H9 (cell line): ENCODE results near the gene MICOS13. TPM values are rescaled to one million over a fixed set of nuclear protein-coding genes. Genes with fewer than 3 reads are reported as not detected.

Source experiments
- DNase-seq: peaks from one replicate; pipeline ENCODE4 v3.0.0-alpha.2; 2017
- H2AFZ ChIP-seq: one replicate; pipeline ENCODE4 v1.6.1; 2013; ENCODE audit warnings: mild to moderate bottlenecking, low read length, control low read depth, moderate library complexity
- H2AK5ac ChIP-seq: 2 replicates; pipeline ENCODE4 v1.6.1; 2013; ENCODE audit warnings: low read length, control low read depth, mixed read lengths; ENCODE audit not compliant: insufficient read length
- H2BK120ac ChIP-seq: one replicate; pipeline ENCODE4 v1.6.1; 2013; ENCODE audit warnings: low read depth, mild to moderate bottlenecking, low read length, control low read depth, inconsistent platforms; ENCODE audit not compliant: poor library complexity, severe bottlenecking
- H2BK12ac ChIP-seq: 2 replicates; pipeline ENCODE4 v1.6.1; 2013; ENCODE audit warnings: low read length, control low read depth, mixed read lengths, low read depth; ENCODE audit not compliant: insufficient read length
- H2BK15ac ChIP-seq: 2 replicates; pipeline ENCODE4 v1.6.1; 2013; ENCODE audit warnings: low read depth, low read length, control low read depth
- H2BK20ac ChIP-seq: one replicate; pipeline ENCODE4 v1.6.1; 2013; ENCODE audit warnings: low read depth, mild to moderate bottlenecking, low read length, control low read depth, inconsistent platforms; ENCODE audit not compliant: poor library complexity, severe bottlenecking
- H2BK5ac ChIP-seq: 2 replicates; pipeline ENCODE4 v1.6.1; 2013; ENCODE audit warnings: low read length, control low read depth, mixed read lengths; ENCODE audit not compliant: insufficient read length
- H3K14ac ChIP-seq: 2 replicates; pipeline ENCODE4 v1.6.1; 2013; ENCODE audit warnings: low read length, control low read depth; ENCODE audit not compliant: insufficient read depth
- H3K18ac ChIP-seq: 2 replicates; pipeline ENCODE4 v1.6.1; 2013; ENCODE audit warnings: low read depth, mild to moderate bottlenecking, mixed read lengths, low read length, control low read depth; ENCODE audit not compliant: insufficient read length
- H3K23ac ChIP-seq: 2 replicates; pipeline ENCODE4 v1.6.1; 2013; ENCODE audit warnings: low read length, control low read depth, mixed read lengths, low read depth; ENCODE audit not compliant: insufficient read length
- H3K23me2 ChIP-seq: 2 replicates; pipeline ENCODE4 v1.6.1; 2013; ENCODE audit warnings: low read depth, mild to moderate bottlenecking, mixed read lengths, low read length, control low read depth; ENCODE audit not compliant: insufficient read length, poor library complexity, severe bottlenecking
- H3K27ac ChIP-seq: 2 replicates; pipeline ENCODE4 v1.5.1; 2013; ENCODE audit warnings: low read length, control low read depth, mixed read lengths, low read depth; ENCODE audit not compliant: insufficient read length
- H3K27me3 ChIP-seq: 2 replicates; pipeline ENCODE4 v1.6.1; 2013; ENCODE audit warnings: low read length, control low read depth, inconsistent platforms; ENCODE audit not compliant: insufficient read depth
- H3K4ac ChIP-seq: 2 replicates; pipeline ENCODE4 v1.6.1; 2013; ENCODE audit warnings: low read depth, mild to moderate bottlenecking, control low read depth, inconsistent platforms, low read length, moderate library complexity
- H3K4me1 ChIP-seq: 2 replicates; pipeline ENCODE4 v1.6.1; 2013; ENCODE audit warnings: low read length, control low read depth, inconsistent platforms; ENCODE audit not compliant: insufficient read depth
- H3K4me2 ChIP-seq: 2 replicates; pipeline ENCODE4 v1.6.1; 2013; ENCODE audit warnings: low read length, control low read depth, mixed read lengths; ENCODE audit not compliant: insufficient read length, insufficient read depth
- H3K56ac ChIP-seq: 2 replicates; pipeline ENCODE4 v1.6.1; 2013; ENCODE audit warnings: low read depth, mild to moderate bottlenecking, mixed read lengths, low read length, control low read depth; ENCODE audit not compliant: insufficient read length
- H3K79me1 ChIP-seq: 2 replicates; pipeline ENCODE4 v1.6.1; 2013; ENCODE audit warnings: low read depth, mild to moderate bottlenecking, moderate library complexity, low read length, control low read depth, inconsistent platforms; ENCODE audit not compliant: insufficient read depth, poor library complexity, severe bottlenecking
- H3K79me2 ChIP-seq: 2 replicates; pipeline ENCODE4 v1.6.1; 2013; ENCODE audit warnings: low read length, control low read depth, inconsistent platforms; ENCODE audit not compliant: insufficient read depth
- H3K9ac ChIP-seq: 2 replicates; pipeline ENCODE4 v1.6.1; 2013; ENCODE audit warnings: low read length, control low read depth, mixed read lengths; ENCODE audit not compliant: insufficient read length; ENCODE audit errors: extremely low read depth
- H3K9me3 ChIP-seq: one replicate; pipeline ENCODE4 v1.6.1; 2013; ENCODE audit warnings: low read depth, low read length, inconsistent platforms; ENCODE audit not compliant: control insufficient read depth
- H3T11ph ChIP-seq: one replicate; pipeline ENCODE4 v1.6.1; 2013; ENCODE audit warnings: mild to moderate bottlenecking, low read length, control low read depth, inconsistent platforms
- H4K20me1 ChIP-seq: one replicate; pipeline ENCODE4 v1.6.1; 2013; ENCODE audit not compliant: control insufficient read depth, insufficient read length, insufficient read depth
- H4K5ac ChIP-seq: 2 replicates; pipeline ENCODE4 v1.6.1; 2013; ENCODE audit warnings: low read depth, mild to moderate bottlenecking, mixed read lengths, low read length, control low read depth; ENCODE audit not compliant: insufficient read length
- H4K8ac ChIP-seq: replicated peaks from 2 replicates; pipeline ENCODE4 v1.6.1; 2013; ENCODE audit warnings: low read length, control low read depth, mixed read lengths, low read depth; ENCODE audit not compliant: insufficient read length
- H4K91ac ChIP-seq: 2 replicates; pipeline ENCODE4 v1.6.1; 2013; ENCODE audit warnings: low read depth, mild to moderate bottlenecking, moderate library complexity, mixed read lengths, low read length, control low read depth; ENCODE audit not compliant: insufficient read length
- H3K27ac Mint-ChIP-seq, 3 experiments: 2 replicates in 2 of 3; 3 replicates in 1 of 3; pipeline ENCODE4 v1.8.0; 2020 to 2021; ENCODE audit warnings: mixed read lengths in 3 of 3, mild to moderate bottlenecking in 1 of 3, moderate library complexity in 1 of 3
- H3K27me3 Mint-ChIP-seq: 2 replicates; pipeline ENCODE4 v1.8.0; 2021; ENCODE audit warnings: low read depth, mild to moderate bottlenecking, moderate library complexity, mixed read lengths
- H3K36me3 Mint-ChIP-seq, 3 experiments: 2 replicates in 2 of 3; 3 replicates in 1 of 3; pipeline ENCODE4 v1.8.0; 2020 to 2021; ENCODE audit warnings: low read depth in 3 of 3, mixed read lengths in 3 of 3; ENCODE audit not compliant: insufficient read depth in 1 of 3
- H3K4me1 Mint-ChIP-seq, 2 experiments: 2 replicates each; pipeline ENCODE4 v1.8.0; 2020; ENCODE audit warnings: mixed read lengths in 2 of 2
- H3K4me3 Mint-ChIP-seq, 2 experiments: 2 replicates in 1 of 2; 3 replicates in 1 of 2; pipeline ENCODE4 v1.8.0; 2020 to 2021; ENCODE audit warnings: mild to moderate bottlenecking in 2 of 2, mixed read lengths in 2 of 2, moderate library complexity in 1 of 2
- H3K9me3 Mint-ChIP-seq, 2 experiments: 2 replicates in 1 of 2; 3 replicates in 1 of 2; pipeline ENCODE4 v1.8.0; 2020; ENCODE audit warnings: mild to moderate bottlenecking in 2 of 2, mixed read lengths in 2 of 2, moderate library complexity in 1 of 2
- WGBS: extraction: QIAGEN DNeasy Blood & Tissue Kit; methylation state at CpG from one replicate; pipeline ENCODE4 v1.1.7; 2013; ENCODE audit warnings: missing lambda C conversion rate, low lambda C conversion rate, mixed read lengths; ENCODE audit not compliant: insufficient read length; ENCODE audit errors: extremely low coverage; 5-methylcytosine and 5-hydroxymethylcytosine counted together
- total RNA-seq: library from RNA; stranded (reverse); gene quantifications from 2 replicates; pipeline ENCODE4 v1.2.1, GENCODE V29; 2021
- TF ChIP-seq, protein P1 (sequence below): fragments of 200-600 bp; sonication (generic); conservative IDR thresholded peaks from 3 replicates; pipeline ENCODE4 v1.8.0; 2021; ENCODE audit warnings: antibody characterized with exemption, mild to moderate bottlenecking

The MICOS13 gene
- total RNA-seq, 1 experiment from 2014 or later: 23.8 TPM

DNA sequence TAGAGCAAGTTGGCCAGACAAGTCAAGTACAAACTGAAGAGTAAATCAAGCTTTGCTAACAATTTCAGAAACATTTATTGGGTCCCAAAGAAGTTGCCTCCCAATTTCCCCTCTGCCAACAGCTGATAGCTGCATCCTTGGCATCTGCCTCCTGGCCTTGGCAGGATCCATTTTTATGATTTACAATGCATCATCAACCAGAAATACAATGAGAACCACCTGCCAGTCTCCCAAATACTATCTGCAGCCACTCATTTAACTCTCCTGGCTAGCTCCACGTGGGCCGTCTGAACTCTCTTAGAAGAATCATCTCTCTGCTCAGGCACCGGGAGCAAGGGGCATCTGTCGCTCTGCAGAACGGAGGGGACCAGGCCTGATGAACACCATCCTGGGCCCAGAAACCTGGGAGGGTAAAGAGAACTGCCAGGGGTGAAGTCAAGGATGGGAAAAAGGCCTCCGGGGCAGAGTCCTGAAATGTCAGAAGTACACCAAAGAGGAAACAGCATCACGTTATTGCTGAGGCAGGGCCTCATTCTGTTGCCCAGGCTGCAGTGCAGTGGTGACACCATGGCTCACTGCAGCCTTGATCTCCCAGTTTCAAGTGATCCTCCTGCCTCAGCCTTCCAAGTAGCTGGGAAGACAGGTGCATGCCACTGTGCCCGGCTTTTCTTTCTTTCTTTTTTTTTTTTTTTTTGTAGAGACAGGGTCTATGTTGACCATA lies 37.1 kb upstream of the MICOS13 start:
- H2BK5ac ChIP-seq: no peak overlapping the region
- H4K5ac ChIP-seq: no peak overlapping the region
- H3K27me3 ChIP-seq: no peaks in the 10 kb centered on the region
- H2BK15ac ChIP-seq: no peak overlapping the region
- no peak overlapping the region for H3K23ac ChIP-seq
- H4K8ac ChIP-seq: no peak overlapping the region
- WGBS: no CpG with 5 or more reads among the region's 8 CpGs
- H2AFZ ChIP-seq: no peak overlapping the region
- no peaks in the 10 kb centered on the region for H3K9me3 ChIP-seq
- Mint-ChIP-seq H3K27ac (peak overlapping the region in 2 of 3 experiments; percentile 48 to 68; a peak in 4 of 7 replicates), H3K4me1 (peaks cover 16 to 18% of the 10 kb centered on the region in 2 experiments), H3K9me3 (no peaks in the 10 kb centered on the region; a peak in 2 of 5 replicates), H3K36me3 (peaks cover 26 to 45% (median 34%) of the 10 kb centered on the region in 3 experiments), H3K27me3 (no peaks in the 10 kb centered on the region), H3K4me3 (peak overlapping the region; percentile 63 to 91)
- TF ChIP-seq, protein P1, sequence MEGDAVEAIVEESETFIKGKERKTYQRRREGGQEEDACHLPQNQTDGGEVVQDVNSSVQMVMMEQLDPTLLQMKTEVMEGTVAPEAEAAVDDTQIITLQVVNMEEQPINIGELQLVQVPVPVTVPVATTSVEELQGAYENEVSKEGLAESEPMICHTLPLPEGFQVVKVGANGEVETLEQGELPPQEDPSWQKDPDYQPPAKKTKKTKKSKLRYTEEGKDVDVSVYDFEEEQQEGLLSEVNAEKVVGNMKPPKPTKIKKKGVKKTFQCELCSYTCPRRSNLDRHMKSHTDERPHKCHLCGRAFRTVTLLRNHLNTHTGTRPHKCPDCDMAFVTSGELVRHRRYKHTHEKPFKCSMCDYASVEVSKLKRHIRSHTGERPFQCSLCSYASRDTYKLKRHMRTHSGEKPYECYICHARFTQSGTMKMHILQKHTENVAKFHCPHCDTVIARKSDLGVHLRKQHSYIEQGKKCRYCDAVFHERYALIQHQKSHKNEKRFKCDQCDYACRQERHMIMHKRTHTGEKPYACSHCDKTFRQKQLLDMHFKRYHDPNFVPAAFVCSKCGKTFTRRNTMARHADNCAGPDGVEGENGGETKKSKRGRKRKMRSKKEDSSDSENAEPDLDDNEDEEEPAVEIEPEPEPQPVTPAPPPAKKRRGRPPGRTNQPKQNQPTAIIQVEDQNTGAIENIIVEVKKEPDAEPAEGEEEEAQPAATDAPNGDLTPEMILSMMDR: no peak
- peaks cover 9% of the 10 kb centered on the region for H3K23me2 ChIP-seq
- DNase-seq: no peak
- H3K27ac ChIP-seq: no peak overlapping the region
- peaks cover 4% of the 10 kb centered on the region for H3K79me1 ChIP-seq
- no peak overlapping the region for H3K18ac ChIP-seq
- H3K4ac ChIP-seq: no peak overlapping the region
- H3T11ph ChIP-seq: no peak overlapping the region
- no peak overlapping the region for H4K91ac ChIP-seq
- H2BK120ac ChIP-seq: no peak overlapping the region
- H3K79me2 ChIP-seq: peaks cover 31% of the 10 kb centered on the region
- H3K14ac ChIP-seq: no peak overlapping the region
- H2AK5ac ChIP-seq: no peak overlapping the region
- no peak overlapping the region for H3K4me2 ChIP-seq
- H3K9ac ChIP-seq: no peak overlapping the region
- no peak overlapping the region for H2BK20ac ChIP-seq
- H3K56ac ChIP-seq: no peak overlapping the region
- H3K4me1 ChIP-seq: no peaks in the 10 kb centered on the region
- H2BK12ac ChIP-seq: no peak overlapping the region
- no peaks in the 10 kb centered on the region for H4K20me1 ChIP-seq
